ENCODE measurements around the gene WFDC2. TPM values are rescaled to one million over a fixed set of nuclear protein-coding genes. Genes with fewer than 3 reads are reported as not detected.

WFDC2 gene
- total and polyA plus RNA-seq, 2 donors (not counting 3 experiments of a cell fraction or from before 2014, with no cell fraction given): not detected

GRCh38 chr20:45462711-45463509, 6.6 kb upstream of the WFDC2 start:
- BruUV-seq (replicated peaks): no TSS peak
- Histone ChIP-seq H4K20me1 (replicated peaks; ENCODE audit: control insufficient read depth, extremely low read depth, insufficient read depth, low read length) (no peaks in the 10 kb centered on the region), H2AFZ (ENCODE audit: low read depth, low read length) (no peak overlapping the region), H3K9me1 (replicated peaks; ENCODE audit: control insufficient read depth, extremely low read depth, insufficient read depth, low read length) (no peaks in the 10 kb centered on the region), H3K27me3 (ENCODE audit: control insufficient read depth in 2 of 2, insufficient read depth in 2 of 2, low read length in 2 of 2) (peaks cover 32 to 48% of the 10 kb centered on the region in 2 experiments), H3K9ac (replicated peaks; ENCODE audit: extremely low read depth, insufficient read depth, low read length) (no peak overlapping the region), H3K36me3 (ENCODE audit: control insufficient read depth in 2 of 2, extremely low read depth in 1 of 2, insufficient read depth in 2 of 2, low read length in 2 of 2) (no peaks in the 10 kb centered on the region), H3K79me2 (ENCODE audit: control insufficient read depth, insufficient read depth, low read length) (no peaks in the 10 kb centered on the region), H3K4me3 (replicated peaks in 1 of 3; ENCODE audit: insufficient read depth in 1 of 3, low read depth in 1 of 3, low read length in 3 of 3) (no peak overlapping the region), H3K4me1 (ENCODE audit: control insufficient read depth, extremely low read depth, insufficient read depth, low read length) (no peaks in the 10 kb centered on the region), H3K9me3 (replicated peaks; ENCODE audit: control insufficient read depth, insufficient read depth, low read length) (no peaks in the 10 kb centered on the region), H3K27ac (ENCODE audit: insufficient read depth, low read depth, low read length) (no peak overlapping the region), H3K4me2 (ENCODE audit: insufficient read depth, low read length) (no peak overlapping the region)
- intact Hi-C loops (cut with micrococcal nuclease): no loop called here
- FAIRE-seq (no peak), DNase-seq (ENCODE audit: low read depth, low spot score) (no peak)
- POLR2A ChIA-PET: no interaction called here
- dilution Hi-C loops (cut with MboI; ENCODE audit: extremely low pct_ligation_motif_present, low sequenced_read_pairs): no loop called here
- CTCF ChIA-PET: interaction anchor here (1.6 kb wide), 2 partner anchors 34 to 308 kb away, joined by 3 to 5 read pairs; no protein-coding TSS in a partner anchor
- TF ChIP-seq EZH2 (IDR thresholded peaks at IDR 0.05; ENCODE audit: borderline replicate concordance, low read depth, low read length, severe bottlenecking) (no peak), CTCF (IDR thresholded peaks at IDR 0.05; ENCODE audit: extremely low read depth in 1 of 2, insufficient read depth in 1 of 2, low read depth in 1 of 2, low read length in 2 of 2) (no peak)

- no peak overlapping the region for H3K4me3 ChIP-seq (replicated peaks in 1 of 3; ENCODE audit: insufficient read depth in 1 of 3, low read depth in 1 of 3, low read length in 3 of 3)
- H3K27me3 ChIP-seq (ENCODE audit: control insufficient read depth in 2 of 2, insufficient read depth in 2 of 2, low read length in 2 of 2): peaks cover 39 to 54% of the 10 kb centered on the region in 2 experiments
- FAIRE-seq: no peak
These were observed 5.8 kb upstream of the WFDC2 start for GRCh38 chr20:45463709-45464108.

More at GRCh38 chr20:45463709-45464108, 5.8 kb upstream of the WFDC2 start:
- TF ChIP-seq MAX (IDR thresholded peaks at IDR 0.05; ENCODE audit: insufficient read depth, insufficient read length): no peak
- TF ChIP-seq EZH2 (IDR thresholded peaks at IDR 0.05; ENCODE audit: borderline replicate concordance, low read depth, low read length, severe bottlenecking): no peak
- no peak for TF ChIP-seq JUN (IDR thresholded peaks at IDR 0.05; ENCODE audit: borderline replicate concordance, insufficient read depth, insufficient read length, low read depth)
- no peak for TF ChIP-seq POLR2A (IDR thresholded peaks at IDR 0.05; ENCODE audit: low read depth, low read length)
- no peak for TF ChIP-seq GATA2 (IDR thresholded peaks at IDR 0.05; ENCODE audit: insufficient read depth, insufficient read length, low read depth, low read length)
- TF ChIP-seq CTCF (IDR thresholded peaks at IDR 0.05; ENCODE audit: extremely low read depth in 1 of 2, insufficient read depth in 1 of 2, low read depth in 1 of 2, low read length in 2 of 2): no peak
- no peak for TF ChIP-seq POLR2AphosphoS5 (IDR thresholded peaks at IDR 0.05; ENCODE audit: insufficient read depth, low read depth, low read length)
- TF ChIP-seq FOS (IDR thresholded peaks at IDR 0.05; ENCODE audit: borderline replicate concordance, insufficient read depth, low read length): no peak
- no peak for TF ChIP-seq MYC (IDR thresholded peaks at IDR 0.05; ENCODE audit: low read depth, low read length)
- H2AFZ ChIP-seq (ENCODE audit: low read depth, low read length): no peak overlapping the region
- H3K4me1 ChIP-seq (ENCODE audit: control insufficient read depth, extremely low read depth, insufficient read depth, low read length): no peaks in the 10 kb centered on the region
- H3K9ac ChIP-seq (replicated peaks; ENCODE audit: extremely low read depth, insufficient read depth, low read length): no peak overlapping the region
- no peaks in the 10 kb centered on the region for H4K20me1 ChIP-seq (replicated peaks; ENCODE audit: control insufficient read depth, extremely low read depth, insufficient read depth, low read length)
- H3K27ac ChIP-seq (ENCODE audit: insufficient read depth, low read depth, low read length): no peak overlapping the region
- H3K9me1 ChIP-seq (replicated peaks; ENCODE audit: control insufficient read depth, extremely low read depth, insufficient read depth, low read length): no peaks in the 10 kb centered on the region
- intact Hi-C loops (cut with micrococcal nuclease) (no loop called here), dilution Hi-C loops (cut with MboI; ENCODE audit: extremely low pct_ligation_motif_present, low sequenced_read_pairs) (no loop called here)
- no TSS peak for BruUV-seq (replicated peaks)
- H3K9me3 ChIP-seq (replicated peaks; ENCODE audit: control insufficient read depth, insufficient read depth, low read length): no peaks in the 10 kb centered on the region
- no peaks in the 10 kb centered on the region for H3K79me2 ChIP-seq (ENCODE audit: control insufficient read depth, insufficient read depth, low read length)
- no peak overlapping the region for H3K4me2 ChIP-seq (ENCODE audit: insufficient read depth, low read length)
- H3K36me3 ChIP-seq (ENCODE audit: control insufficient read depth in 2 of 2, extremely low read depth in 1 of 2, insufficient read depth in 2 of 2, low read length in 2 of 2): no peaks in the 10 kb centered on the region
- DNase-seq (ENCODE audit: low read depth, low spot score): no peak
- ChIA-PET CTCF (interaction anchor here (1.5 to 2.3 kb wide), 4 partner anchors 14 to 307 kb away, joined by 3 to 10 read pairs (median 4); no protein-coding TSS in a partner anchor), POLR2A (no interaction called here)

All from endothelial cell of umbilical vein (primary cell).